Measurements from ENCODE around the gene STK4. TPM values are rescaled to one million over a fixed set of nuclear protein-coding genes. Genes with fewer than 3 reads are reported as not detected.
"Not testable (repeated sequence)": the region's sequence is repeated elsewhere in the genome, so short reads cannot be mapped to it uniquely, and the experiment has no call there.

Gene STK4
- total RNA-seq, 1 donor from 2014 or later: 11.4 TPM

GRCh38 chr20:45051204-45052060 is 85.1 kb downstream of the STK4 start:
- no peak for DNase-seq (ENCODE audit: low read depth)

DNA sequence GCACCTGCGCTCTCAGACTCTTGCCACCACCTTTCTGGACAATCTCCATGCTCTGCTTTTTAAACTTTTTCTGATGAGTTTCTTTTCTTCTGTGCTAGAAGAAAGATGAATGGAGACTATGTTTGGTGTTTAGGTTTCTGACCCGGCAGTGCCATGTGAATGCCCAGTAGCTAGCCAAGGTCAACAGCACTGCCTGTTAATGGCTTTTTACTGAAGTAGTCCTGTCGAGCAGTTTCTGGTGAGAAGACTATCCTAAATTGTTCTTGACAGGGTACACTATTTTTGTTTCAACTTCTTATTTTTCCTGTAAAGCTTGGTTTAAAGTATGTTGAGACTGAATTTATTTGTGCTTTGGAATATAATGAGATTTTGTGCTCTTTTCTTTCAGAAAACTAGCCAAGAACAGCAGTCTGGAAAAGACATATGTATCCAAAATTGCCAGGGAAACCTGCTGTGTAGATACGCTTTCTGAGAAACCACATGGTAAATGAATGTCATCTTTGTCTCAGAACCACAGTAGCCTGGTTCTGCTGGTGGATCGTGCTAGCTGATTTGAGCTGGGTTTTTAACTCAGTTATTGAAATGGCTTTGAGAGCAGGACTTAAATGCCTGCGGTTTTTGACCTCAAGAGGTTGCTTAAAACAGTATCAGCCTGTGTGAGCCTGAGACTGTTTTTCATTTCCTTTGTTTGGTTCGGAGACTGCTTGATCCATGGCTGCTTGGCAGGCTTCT is 86.6 kb downstream of the STK4 start:
- DNase-seq (ENCODE audit: low read depth): peak; percentile 79

DNA sequence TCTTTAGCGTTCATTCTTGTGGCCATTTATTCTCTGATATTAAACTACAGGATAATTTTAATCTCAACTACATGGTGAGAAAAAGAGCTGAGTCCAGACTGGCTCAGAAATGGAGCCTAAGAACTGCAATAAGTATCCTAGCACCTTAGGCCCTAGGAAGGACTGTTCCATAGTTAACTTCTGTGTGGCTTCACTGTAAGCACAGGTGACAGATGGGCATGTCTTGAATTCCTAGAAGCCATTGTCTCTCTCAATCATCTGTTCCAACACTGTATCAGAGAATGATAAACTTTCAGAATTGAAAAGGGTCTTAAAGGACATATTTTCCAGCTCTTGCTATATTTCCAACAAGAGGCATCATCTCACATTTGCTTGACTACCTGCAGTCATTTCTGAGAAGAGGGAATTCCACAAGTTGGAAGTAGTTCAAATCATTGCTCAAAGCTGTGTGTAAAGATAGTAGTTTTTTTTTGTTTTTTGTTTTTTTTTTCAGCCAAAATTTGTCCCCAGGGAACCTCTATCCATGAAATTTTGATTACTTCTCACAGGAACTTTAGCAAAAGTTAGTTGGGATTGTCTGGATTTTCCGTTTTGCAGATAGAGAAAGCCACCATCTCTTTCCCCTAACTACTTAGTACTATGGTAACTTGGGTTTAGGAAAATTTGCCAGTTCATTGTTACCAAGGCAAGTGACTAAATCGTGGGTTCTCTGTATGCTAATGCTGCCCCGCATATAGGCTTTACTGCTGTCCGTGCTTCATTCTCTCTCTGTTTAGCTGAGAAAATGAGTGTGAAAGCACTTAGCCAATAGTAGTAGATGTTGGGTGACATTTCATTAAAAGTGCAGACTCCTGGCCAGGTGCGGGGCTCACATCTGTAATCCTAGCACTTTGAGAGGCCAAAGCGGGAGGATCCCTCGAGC is 87.4 kb downstream of the STK4 start:
- DNase-seq (ENCODE audit: low read depth): peak; percentile 61

GRCh38 chr20:45055056-45055455 is 88.7 kb downstream of the STK4 start:
- no peak for DNase-seq (ENCODE audit: low read depth)

- DNase-seq (ENCODE audit: low read depth): no peak
These were observed 90.3 kb downstream of the STK4 start for GRCh38 chr20:45056473-45057173.

- DNase-seq (ENCODE audit: low read depth): no peak
These were observed 92.0 kb downstream of the STK4 start for GRCh38 chr20:45058168-45058850.

DNA sequence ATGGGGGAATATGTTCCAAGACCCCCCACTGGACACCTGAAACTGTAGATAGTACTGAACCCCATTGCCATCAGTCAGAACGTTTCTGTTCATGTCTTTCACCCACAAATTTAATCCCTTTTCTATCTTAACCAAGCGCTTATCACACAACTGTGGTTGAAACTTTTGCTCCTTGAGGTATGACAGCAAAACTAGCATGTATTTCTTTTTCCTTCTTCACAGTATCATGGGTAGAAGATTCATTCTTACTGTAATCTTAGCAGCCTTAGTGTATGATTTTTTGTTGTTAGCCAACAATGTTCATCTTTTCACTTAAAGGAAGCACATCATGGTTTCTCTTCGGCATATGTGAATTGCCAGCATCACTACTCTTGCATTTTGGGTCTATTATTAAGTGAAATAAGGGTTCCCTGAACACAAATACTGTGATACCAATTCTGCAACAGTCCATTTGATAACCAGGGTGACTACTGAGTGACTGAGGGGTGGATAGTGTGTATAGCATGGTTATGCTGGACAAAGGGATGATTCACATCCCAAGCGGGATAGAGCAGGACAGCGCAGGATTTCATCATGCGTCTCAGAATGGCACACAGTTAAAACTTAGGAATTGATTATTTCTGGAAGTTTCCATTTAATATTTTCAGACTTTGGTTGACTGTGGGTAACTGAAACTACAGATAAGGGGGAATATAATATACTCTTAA is 92.9 kb downstream of the STK4 start:
- DNase-seq (ENCODE audit: low read depth): peak; percentile 50

DNA sequence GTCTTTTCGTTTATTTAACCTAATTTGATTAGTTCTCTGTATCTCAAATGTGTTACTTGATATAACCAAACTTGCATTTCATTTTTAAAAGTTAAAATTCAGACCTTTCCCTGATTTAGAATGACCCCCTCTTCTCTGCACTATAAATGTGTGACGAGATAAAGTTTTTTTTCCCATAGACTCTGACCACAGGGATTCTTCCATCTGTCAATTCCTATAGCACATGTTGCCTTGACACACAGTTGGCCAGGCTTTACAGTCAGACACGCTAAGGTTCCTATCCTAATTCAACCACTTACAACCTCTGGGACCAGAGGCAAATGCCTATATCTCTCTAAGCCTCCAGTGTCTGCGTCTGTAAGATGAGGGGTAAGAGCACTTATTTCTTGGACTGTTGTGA is 94.0 kb downstream of the STK4 start:
- DNase-seq (ENCODE audit: low read depth): no peak

DNA sequence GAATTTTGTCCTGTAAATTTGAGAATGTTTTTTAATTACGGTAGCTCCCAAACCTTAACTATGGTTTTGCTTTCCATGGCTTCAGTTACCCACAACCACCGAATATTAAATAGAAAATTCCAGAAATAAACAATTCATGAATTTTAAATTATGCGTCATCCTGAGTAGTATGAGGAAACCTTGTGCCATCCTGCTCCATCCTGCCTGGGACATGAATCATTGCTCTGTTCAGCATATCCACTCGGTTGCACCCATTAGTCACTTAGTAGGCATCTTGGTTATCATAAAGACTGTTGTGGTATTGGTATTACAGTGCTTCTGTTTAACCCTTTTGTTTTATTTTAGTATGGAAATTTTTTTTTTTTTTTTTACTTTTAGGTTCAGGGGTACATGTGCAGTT is 94.9 kb downstream of the STK4 start:
- peak; percentile 51 for DNase-seq (ENCODE audit: low read depth)

- DNase-seq (ENCODE audit: low read depth): not testable (repeated sequence)
These were observed 96.8 kb downstream of the STK4 start for GRCh38 chr20:45063107-45063506.

GRCh38 chr20:45064812-45065211 is 98.5 kb downstream of the STK4 start:
- DNase-seq (ENCODE audit: low read depth): no peak

GRCh38 chr20:45066372-45066771 is 100.1 kb downstream of the STK4 start:
- no peak for DNase-seq (ENCODE audit: low read depth)

DNA sequence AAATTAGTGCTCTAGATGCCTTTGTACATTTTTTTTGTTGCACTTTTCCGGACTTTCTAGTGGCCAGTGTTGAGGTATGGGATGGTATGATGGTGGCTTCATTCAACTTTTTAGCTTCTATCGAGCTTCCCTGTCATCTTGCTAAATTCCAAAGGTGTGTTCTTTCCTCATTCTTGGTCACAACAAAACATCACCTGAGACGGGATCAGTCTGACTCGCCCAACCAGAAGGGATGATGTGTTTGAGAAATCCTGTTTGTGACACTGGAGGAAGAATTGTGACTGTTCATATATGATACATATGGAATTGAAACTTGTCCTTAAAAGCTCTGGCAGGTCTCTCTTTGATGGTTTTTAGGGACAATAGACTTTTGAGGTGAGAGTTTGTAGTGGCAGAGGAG is 100.8 kb downstream of the STK4 start:
- no peak for DNase-seq (ENCODE audit: low read depth)

DNA sequence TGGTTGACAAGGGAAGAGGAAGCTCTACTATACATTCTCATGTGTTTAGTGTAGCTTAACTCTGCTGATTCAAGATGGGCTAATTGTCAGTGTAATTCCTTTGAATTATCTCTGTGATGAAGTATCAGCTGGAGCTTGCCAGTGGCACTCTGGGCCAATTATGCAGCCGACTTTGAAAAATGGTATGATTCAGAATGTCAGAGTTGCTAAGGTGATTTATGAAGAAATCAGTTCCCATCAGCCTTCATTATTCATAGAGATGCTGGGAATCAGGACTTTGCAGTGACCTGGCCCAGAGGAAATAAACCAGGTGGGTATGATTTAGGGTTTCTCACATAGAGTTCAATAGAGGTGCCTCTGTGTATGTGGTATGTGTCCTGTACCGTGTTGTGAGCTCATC is 101.2 kb downstream of the STK4 start:
- no peak for DNase-seq (ENCODE audit: low read depth)

DNA sequence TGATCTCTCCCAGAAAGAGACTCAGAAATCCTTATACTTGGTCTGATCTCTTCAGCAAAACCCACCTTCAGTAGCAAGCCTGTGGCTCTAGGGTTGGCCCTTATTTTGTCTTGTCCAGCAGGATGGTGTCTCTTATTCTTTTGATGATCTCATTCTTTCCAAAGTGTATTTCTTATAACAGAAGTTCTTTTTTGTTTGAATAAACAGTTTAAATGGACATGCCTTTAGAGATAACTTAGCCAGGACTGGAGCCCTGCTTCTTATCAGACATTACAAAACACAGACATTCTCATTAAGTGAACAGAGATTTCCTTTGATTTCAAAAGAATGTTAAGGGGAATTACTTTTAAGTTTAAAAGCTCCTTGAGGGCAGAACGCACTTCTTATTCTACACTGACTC is 102.9 kb downstream of the STK4 start:
- no peak for DNase-seq (ENCODE audit: low read depth)

DNA sequence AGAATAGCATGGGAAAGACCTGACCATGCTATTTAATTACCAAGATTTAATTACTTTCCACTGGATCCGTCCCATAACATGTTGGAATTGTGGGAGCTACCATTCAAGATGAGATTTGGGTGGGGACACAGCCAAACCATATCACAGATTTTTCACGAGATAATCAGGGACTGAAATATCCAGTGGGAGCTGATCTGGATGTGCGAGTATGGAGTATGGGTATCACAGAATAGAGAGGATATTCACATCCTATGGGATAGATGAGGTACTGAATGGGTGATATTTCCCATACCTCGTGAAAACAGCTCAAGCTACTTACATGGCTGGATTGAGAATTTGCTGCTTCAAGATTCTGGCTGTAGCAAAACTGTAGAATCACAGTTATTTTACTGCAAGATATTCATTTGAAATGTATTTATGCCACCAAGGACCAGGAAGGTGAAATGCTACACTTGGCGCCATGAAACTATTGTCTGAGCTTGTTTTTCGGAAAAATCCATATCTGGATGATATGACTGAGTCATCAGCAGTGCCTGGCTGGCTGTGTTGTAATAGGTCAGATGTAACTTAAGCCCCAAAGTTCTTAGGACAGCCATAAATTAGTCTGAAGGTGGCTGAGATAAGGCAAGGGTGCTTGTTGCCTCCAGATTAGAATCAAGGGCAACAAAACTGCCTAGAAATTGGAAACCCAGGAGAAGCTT is 104.8 kb downstream of the STK4 start:
- DNase-seq (ENCODE audit: low read depth): no peak

GRCh38 chr20:45072066-45072465 is 105.8 kb downstream of the STK4 start:
- no peak for DNase-seq (ENCODE audit: low read depth)

GRCh38 chr20:45073221-45073620 is 106.9 kb downstream of the STK4 start:
- no peak for DNase-seq (ENCODE audit: low read depth)

DNA sequence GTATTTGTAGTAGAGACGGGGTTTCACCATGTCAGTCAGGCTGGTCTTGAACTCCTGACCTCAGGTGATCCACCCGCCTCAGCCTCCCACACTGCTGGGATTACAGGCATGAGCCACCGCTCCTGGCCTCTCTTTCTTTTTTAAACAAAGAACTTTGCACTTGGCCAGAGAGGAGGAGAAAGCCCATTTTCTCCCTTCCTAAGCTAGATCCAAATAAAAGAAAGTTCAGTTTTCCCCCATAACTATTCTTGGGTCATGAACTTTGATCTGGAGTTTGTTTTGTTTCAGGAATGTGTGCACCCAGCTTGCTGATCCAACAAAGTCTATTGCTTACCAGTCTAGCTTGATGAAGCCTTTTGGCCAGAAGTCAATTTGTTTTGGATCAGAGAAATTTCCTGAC is 111.2 kb downstream of the STK4 start:
- DNase-seq (ENCODE audit: low read depth): no peak
